KOPT-K1 (cell line): Measurements from ENCODE around the gene MUC20.
A peak's percentile ranks its signal among the peaks of the same experiment; 100 is the strongest.

Experiments used
- H3K27ac ChIP-seq: fragments of 200-600 bp; sonication (generic); 2 replicates; pipeline ENCODE4 v1.5.1; 2016; ENCODE audit warnings: antibody characterized with exemption, mild to moderate bottlenecking, low read depth, low read length; ENCODE audit not compliant: poor library complexity, severe bottlenecking
- H3K36me3 ChIP-seq: fragments of 200-600 bp; sonication (generic); 2 replicates; pipeline ENCODE4 v1.5.1; 2017; ENCODE audit warnings: antibody characterized with exemption, mild to moderate bottlenecking, low read length, moderate library complexity; ENCODE audit not compliant: insufficient read depth
- H3K9me3 ChIP-seq: fragments of 200-600 bp; sonication (generic); 2 replicates; pipeline ENCODE4 v1.5.1; 2017; ENCODE audit warnings: antibody characterized with exemption, low read length, mild to moderate bottlenecking; ENCODE audit not compliant: insufficient read depth, poor library complexity, severe bottlenecking

MUC20 gene

DNA sequence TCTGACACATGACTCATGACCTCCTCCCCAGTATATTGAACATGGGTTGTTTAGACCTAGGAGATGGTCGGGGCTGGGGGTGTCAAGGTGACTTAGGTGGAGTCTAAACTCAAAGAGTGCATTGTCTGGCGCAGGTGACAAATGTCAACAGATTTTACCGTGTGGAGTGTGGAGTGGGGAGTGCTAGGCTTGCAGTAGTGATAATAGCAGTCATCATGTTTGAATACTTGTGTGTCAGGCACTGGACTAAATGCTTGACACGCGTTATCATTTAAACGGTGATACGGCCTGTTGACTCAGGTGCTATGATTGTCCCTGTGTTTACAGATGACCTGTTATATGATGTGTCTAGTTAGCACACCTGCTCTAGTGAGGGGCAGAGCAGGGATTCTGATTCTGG lies 30.8 kb downstream of the MUC20 start:
- no peak overlapping the region for H3K27ac ChIP-seq
- no peaks in the 10 kb centered on the region for H3K9me3 ChIP-seq
- H3K36me3 ChIP-seq = no peaks in the 10 kb centered on the region; the same call in 1 of the 2 replicates

DNA sequence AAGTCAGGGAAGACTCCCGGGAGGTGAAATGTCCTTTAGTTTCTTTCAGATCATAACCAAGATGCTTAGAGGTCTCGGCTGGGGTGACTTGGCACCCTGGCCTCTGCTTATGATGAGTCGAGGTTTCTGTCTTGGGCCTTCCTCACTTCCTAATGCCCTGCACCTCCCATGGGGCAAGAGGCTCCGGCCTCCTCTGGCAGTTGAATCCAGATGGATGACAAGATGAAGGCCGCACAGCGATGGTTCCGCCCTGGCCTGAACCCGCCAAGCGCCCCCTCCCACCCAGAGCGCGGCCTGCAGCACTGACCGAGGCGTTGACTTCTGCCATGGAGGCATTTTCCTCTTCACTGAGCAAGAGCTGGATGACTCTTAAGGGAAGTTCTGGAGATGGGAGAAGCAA lies 31.3 kb downstream of the MUC20 start:
- Histone ChIP-seq H3K9me3 (no peaks in the 10 kb centered on the region), H3K36me3 (no peaks in the 10 kb centered on the region; the same call in 1 of the 2 replicates), H3K27ac (peak overlapping the region; percentile 63)

DNA sequence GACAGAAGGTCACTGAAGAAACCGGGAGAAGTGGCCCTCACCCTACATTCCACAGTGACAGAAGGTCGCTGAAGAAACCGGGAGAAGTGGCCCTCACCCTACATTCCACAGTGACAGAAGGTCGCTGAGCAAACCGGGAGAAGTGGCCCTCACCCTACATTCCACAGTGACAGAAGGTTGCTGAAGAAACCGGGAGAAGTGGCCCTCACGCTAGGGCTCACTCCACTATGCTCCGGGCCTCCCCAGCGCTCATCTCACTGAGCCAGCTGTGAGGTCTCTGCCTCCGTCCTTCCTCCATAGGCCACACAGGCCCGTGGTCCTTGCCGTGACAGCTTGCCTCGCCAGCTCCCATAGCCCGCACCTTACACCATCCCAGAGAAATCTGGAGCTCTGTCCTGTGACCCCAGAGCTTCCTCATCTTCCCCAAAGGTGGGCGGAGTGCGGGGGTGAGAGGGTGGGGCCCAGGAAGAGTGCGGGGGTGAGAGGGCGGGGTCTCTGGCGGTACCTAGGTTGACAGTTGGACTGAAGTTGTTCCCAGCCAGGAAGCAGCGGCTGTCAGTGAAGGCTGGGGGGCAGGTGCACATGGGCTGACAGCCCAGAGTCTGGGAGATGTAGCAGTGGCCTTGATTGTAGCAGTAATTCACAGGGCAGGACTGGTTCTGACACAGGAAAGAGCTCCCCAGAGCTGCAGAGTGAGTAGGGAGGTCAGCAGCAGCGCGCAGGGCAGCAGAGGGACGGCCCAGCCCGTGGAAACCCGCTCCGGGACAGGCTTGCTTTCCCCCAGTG lies 32.0 kb downstream of the MUC20 start:
- Histone ChIP-seq H3K36me3 (no peaks in the 10 kb centered on the region; the same call in 1 of the 2 replicates), H3K9me3 (no peaks in the 10 kb centered on the region)

DNA sequence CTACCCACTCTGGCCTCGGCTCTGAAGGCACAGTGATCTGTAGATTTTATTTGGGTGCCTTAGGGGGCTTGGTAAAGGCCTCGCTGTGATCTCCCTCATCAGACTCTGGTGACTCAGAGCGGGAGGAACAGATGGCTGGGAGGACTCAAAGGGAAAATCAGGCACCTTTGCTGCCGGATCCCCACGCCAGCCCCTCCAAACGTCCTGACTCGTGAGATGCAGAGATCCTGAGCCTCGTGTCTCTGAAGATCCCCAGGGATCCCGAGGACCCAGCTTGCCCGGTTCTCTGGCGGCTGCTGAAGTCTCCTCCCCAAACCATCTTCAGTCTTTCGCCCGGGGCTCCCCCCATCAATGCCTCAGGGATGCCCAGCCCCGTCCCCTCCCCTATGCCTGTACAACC lies 32.8 kb downstream of the MUC20 start:
- Histone ChIP-seq H3K9me3 (no peaks in the 10 kb centered on the region), H3K27ac (peak overlapping the region; percentile 63), H3K36me3 (no peaks in the 10 kb centered on the region; the same call in 1 of the 2 replicates)

More for the DNA sequence above, 32.0 kb downstream of the MUC20 start:
- peak overlapping the region; percentile 63 for H3K27ac ChIP-seq

DNA sequence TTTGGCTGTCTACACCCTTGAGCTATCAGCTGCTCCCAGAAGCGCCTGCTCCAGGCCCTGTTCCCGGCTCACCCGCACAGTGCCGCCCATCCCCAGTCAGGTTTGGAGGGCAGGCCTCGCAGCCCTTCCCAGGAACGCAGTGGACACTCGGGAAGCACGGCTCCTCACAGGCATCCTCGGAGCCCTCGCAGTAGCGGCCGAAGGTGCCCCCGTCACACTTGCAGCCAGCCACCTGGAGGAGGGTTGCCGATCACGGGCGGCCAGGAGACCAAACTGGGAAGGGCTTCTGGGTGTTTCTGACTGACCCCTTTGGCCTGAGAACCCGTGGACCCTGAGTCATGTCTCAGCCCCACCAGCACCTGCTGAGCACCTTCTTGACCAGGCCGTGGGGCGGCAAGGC lies 33.4 kb downstream of the MUC20 start:
- Histone ChIP-seq H3K36me3 (peaks cover 4% of the 10 kb centered on the region; the same call in 1 of the 2 replicates), H3K27ac (peak overlapping the region; percentile 63), H3K9me3 (no peaks in the 10 kb centered on the region)

DNA sequence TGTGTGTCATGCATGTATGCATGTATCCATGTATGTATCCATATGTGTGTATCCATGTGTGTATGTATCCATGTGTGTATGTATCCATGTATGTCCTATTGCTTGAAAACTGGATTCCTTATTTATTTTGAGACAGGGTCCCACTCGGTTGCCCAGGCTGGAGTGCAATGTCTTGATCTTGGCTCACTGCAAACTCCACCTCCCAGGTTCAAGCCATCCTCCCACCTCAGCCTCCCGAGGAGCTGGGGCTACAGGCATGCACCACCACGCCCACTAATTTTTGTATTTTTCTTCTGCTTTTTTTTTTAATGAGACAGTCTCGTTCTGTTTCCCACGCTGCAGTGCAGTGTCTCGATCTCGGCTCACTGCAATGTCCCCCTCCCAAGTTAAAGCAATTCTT lies 34.1 kb downstream of the MUC20 start:
- Histone ChIP-seq H3K27ac (no peak overlapping the region), H3K36me3 (peaks cover 7% of the 10 kb centered on the region; the same call in 1 of the 2 replicates), H3K9me3 (no peaks in the 10 kb centered on the region)

DNA sequence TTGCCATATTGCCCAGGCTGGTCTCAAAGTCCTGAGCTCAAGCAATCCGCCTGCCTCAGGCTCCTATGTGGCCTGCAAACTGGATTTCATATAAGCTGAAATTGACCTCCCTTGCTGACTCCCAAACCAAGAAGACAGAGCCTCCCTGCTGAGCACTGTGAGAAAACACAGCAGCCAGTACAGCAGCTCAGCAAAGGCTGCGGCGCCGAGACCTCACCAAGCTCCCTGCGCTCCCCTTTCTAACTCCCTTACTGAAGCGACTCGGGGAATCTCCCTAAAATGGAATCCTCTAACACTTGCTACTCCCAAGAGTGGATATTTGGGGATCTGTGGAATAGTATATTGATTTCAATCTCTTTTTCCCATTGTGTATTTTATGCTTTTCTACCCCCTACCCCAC lies 34.6 kb downstream of the MUC20 start:
- H3K9me3 ChIP-seq = no peaks in the 10 kb centered on the region
- no peak overlapping the region for H3K27ac ChIP-seq
- peaks cover 7% of the 10 kb centered on the region; the same call in 1 of the 2 replicates for H3K36me3 ChIP-seq

DNA sequence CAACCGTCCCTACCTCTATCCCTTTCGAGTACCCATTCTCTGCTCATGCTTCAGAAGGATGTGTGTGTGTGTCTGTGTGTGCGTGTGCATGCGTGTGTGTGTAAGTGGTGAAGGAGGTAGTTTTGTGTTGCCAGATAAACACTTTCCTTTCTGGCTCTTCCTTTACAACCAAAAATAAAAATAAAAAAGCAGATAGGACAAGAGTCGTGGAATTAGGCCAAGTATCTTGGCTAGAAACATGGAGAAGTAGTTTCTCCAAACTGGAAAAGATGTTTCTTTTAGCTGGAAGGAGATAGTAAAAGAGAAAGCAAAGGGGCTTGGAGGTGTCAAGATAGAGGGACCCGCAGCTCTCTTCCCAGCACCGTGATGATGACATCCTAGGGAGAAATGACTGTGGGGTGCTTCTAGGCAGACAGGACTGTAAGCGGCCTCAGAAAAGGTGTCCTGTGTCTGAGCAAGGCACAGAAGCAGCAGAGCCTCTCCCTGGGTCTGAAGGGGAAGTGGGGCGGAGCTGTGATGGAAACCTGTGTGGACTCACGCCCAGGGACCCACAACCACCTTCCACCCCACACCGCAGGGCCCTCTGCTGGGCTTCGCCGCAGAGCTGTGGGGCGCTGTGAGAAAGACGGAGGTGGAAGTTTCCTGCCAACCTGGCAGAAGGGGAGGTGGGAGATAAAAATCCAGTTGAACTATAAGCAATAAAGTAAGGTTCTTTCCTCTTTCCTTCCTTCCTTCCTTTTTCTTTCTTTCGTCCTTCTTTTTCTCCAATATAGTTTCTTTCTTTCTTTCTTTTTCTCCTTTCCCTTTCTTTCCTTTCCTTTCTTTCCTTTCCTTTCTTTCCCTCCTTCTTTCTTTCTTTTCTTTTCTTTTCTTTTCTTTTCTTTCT lies 35.3 kb downstream of the MUC20 start:
- H3K36me3 ChIP-seq = peaks cover 7% of the 10 kb centered on the region; the same call in 1 of the 2 replicates
- H3K27ac ChIP-seq = no peak overlapping the region
- no peaks in the 10 kb centered on the region for H3K9me3 ChIP-seq

DNA sequence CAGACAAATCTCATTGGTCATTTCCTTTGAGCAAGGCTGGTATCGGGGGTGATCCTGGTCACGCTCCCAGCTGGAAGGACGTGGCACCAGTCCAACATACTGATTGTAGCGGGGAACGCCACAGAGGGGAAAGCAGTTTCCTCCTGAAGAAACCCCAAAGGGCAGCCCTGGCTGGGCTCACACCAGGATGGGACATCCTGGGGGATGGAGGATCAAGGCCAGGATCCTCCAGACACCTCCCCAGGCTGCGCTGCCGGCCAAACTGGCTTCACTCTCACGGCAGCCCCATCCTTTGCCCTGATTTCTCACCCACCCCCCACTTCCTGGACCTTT lies 36.6 kb downstream of the MUC20 start:
- Histone ChIP-seq H3K27ac (no peak overlapping the region), H3K9me3 (no peaks in the 10 kb centered on the region)

DNA sequence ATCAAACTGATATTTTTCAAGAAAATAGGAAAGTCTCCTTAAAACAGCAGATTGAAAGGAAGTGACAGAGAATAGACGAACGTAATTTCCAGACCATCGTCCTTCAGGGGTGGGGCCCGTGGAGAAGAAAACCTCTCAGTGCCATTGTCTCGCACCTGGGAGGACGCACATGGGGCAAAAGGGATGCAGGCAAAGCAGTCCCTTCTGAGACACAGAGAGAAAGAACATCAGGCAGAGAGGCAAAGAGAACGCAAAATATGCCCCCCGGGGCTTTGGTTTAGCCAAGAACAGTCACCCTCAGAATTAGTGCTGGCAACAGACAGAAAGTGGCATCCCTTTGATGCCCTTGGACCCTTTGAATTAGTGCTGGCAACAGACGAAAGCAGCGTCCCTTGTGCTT lies 37.0 kb downstream of the MUC20 start:
- H3K36me3 ChIP-seq = peaks cover 7% of the 10 kb centered on the region; the same call in 1 of the 2 replicates
- H3K27ac ChIP-seq = no peak overlapping the region
- no peaks in the 10 kb centered on the region for H3K9me3 ChIP-seq

More for the DNA sequence above, 36.6 kb downstream of the MUC20 start:
- peaks cover 7% of the 10 kb centered on the region; the same call in 1 of the 2 replicates for H3K36me3 ChIP-seq

DNA sequence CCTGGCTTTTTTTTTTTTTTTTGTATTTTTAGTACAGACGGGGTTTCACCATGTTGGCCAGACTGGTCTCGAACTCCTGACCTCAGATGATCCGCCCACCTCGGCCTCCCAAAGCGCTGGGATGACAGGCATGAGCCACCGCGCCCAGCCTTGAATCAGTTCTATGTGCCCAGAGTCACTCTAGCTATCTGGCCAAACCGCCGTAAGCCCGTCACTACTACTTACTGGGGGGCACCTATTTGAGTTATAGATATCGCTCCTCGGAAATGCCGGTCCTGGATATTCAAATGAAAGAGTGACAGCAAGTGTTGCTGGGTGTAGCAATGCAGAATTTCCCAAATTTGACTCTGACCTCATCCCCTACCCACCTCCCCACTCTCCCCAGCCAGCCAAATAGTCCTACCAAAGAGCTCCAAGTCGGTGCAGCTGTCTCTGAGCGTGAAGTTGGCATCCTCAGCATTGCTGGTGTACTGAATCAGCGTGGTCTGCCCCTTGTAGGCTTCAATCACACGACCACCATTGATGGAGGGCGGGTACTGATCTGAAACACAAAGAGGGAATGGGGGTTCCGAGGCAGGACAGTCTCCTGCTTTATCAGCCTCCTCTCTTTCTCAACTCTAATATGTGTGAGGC lies 38.1 kb downstream of the MUC20 start:
- H3K9me3 ChIP-seq = no peaks in the 10 kb centered on the region
- no peak overlapping the region for H3K27ac ChIP-seq
- peaks cover 7% of the 10 kb centered on the region; the same call in 1 of the 2 replicates for H3K36me3 ChIP-seq

DNA sequence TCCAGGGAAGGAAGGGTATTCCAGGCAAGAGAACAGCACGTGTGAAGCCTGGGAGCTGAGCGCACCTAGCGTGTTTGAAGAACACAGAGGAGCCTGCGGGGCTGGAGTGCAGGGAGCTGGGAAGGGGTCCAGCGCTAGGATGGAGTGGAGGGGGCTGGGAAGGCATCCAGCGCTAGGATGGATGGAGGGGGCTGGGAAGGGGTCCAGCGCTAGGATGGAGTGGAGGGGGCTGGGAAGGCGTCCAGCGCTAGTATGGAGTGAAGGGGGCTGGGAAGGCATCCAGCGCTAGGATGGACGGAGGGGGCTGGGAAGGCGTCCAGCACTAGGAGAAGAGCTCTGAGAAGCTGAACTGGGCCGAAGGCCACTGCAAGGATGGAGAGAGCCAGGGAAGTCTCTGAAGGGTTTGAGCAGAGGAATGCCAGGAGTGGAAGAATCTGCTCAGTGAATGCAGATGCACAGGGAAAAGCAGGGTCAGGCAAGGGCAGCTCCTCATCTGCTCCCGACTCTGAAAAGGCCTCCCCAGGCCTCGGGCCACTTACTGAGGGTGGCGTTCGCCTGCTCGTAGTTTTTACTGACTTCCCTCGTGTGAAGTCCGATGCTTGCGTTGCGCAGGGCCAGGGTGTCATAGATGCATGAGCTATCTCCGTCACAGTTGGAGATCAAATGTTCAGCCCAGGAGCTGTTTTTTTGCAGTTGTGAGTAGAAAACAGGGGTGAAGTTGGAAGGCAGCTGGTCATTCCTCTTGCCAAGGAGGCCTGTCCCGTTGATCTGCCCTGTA lies 39.8 kb downstream of the MUC20 start:
- peaks cover 7% of the 10 kb centered on the region; the same call in 1 of the 2 replicates for H3K36me3 ChIP-seq
- peak overlapping the region; percentile 51 for H3K27ac ChIP-seq

DNA sequence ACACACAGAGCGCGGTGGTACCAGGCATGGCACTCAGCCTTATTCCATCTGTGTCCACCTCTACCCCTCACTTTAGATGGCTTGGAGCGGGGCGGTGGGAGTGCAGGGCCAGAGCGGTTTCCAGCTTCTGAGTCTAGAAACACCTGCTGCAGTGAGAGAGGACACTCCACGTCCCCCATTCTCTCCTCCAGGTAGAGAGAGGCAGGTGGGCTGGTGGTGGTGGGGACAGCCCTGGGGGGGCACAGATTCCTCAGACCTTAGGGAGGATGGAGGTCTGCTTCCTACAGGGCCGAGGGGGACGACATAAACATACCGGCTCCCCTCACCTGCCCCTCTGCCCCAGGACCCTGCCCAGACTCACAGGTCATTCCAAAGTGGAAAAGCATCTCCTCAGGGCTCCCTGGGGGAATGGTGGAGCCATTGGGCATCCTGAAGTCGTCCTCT lies 40.4 kb downstream of the MUC20 start:
- Histone ChIP-seq H3K27ac (peak overlapping the region; percentile 51), H3K36me3 (peaks cover 7% of the 10 kb centered on the region; the same call in 1 of the 2 replicates), H3K9me3 (no peaks in the 10 kb centered on the region)

More for the DNA sequence above, 39.8 kb downstream of the MUC20 start:
- H3K9me3 ChIP-seq = no peaks in the 10 kb centered on the region

DNA sequence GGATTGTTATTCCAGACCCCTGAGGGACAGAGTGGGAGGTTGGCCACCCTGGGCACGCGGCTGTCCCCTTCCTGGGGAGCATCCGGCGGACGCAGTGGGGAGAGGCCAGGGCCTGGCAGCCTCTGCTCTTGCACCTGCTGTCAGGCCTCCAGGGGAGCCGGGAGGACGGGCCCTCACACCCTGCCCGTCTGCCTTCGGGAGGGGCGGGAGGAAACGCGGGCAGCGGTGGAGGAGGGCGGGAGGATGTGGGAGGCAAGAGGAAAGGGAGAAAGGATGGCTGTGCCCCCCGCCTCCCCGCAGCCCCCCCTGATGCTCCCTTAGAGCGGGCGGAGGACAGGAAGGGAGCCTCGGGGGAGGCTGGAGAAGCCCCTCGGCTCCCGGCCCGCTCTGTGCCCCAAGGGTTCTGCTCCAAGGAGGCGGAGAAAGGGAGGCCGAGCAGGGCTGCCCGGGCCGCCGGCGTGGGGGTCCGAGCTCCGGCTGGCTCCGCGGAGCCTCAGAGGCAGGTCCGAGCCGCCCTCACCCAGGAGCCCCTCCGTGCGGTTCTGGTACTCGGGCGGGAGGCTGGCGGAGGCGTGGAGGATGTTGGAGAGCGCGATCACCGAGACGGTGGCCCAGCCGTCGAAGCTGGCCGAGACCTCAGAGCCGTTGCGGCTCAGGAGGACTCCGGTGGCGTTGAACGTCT lies 40.9 kb downstream of the MUC20 start:
- Histone ChIP-seq H3K36me3 (peaks cover 7% of the 10 kb centered on the region; the same call in 1 of the 2 replicates), H3K9me3 (no peaks in the 10 kb centered on the region), H3K27ac (peak overlapping the region; percentile 51)
